SHP77 (cell line): ENCODE results near the gene C3orf62.
A peak's percentile ranks its signal among the peaks of the same experiment; 100 is the strongest.

ENCODE experiments used
- DNase-seq, 2 experiments: peaks; one replicate each; lab custom pipeline; 2025; lab: John Stamatoyannopoulos, UW

Gene C3orf62

DNA sequence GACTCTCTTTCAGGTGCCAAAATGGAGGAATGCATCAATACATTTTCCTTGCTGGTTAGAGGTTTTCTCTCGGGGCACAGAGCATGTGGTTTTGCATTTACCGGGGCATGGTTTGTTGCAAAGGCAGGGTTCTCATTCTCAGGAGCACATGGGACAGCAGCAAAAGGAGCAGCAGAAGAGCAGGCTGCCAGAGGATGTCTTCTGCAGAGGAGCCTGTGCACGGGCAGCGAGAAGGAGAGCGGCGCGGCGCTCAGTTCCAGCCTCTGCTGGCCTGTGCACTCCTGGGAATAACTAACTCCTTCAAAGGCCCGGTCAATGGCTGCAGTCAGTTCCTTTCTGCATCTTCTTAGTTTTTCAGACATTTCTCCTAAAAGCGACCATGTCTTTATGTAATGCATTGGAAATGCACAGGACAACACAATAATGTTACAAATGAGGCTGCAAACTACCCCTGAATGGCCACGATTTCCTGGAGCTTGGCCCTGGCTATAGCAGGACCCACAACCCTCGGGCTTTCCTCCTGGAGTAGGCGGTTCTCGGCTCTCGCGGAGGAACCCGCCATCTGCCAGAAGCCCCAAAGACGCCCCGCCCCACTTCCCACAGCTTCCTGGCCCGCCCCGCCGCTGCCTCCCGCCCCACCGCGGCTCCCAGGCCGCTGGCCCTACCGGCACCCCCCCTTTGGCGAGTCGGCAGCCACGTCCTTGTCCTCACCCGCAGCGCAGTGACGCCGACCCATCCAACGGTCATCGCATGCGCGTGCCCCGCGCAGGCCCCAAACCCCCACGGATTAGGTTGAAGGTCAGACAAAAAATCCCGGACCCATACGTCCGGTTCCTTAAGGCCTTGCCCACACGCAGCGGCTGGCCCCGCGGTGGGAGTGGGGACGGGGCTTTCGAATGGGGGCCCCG lies at the start of gene C3orf62:
Gene C3orf62 (minus strand): TSS at position 758 of the 908 bp plus-strand sequence. CDS start 360 bp downstream, at position 398.
- no peak for DNase-seq

DNA sequence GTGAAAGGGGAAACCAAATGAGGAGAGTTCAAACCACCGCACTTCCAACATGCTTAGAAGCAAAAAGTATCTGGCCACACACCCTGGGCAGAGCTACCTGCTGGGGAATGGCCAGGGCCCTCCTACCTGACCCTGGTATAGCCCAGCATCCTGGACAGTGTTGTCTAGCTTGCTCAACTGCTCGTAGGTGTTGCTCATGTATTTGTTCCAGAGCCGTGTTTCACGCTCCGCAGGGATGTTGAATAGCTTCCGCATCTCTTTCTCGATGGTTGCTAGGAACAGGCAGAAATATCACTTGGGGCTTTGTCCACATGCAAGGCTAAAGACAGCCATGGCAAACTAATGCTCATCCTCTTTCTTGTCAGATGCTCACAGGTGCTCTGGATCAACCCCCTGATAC lies 47.7 kb upstream of the C3orf62 start:
- DNase-seq = no peak

DNA sequence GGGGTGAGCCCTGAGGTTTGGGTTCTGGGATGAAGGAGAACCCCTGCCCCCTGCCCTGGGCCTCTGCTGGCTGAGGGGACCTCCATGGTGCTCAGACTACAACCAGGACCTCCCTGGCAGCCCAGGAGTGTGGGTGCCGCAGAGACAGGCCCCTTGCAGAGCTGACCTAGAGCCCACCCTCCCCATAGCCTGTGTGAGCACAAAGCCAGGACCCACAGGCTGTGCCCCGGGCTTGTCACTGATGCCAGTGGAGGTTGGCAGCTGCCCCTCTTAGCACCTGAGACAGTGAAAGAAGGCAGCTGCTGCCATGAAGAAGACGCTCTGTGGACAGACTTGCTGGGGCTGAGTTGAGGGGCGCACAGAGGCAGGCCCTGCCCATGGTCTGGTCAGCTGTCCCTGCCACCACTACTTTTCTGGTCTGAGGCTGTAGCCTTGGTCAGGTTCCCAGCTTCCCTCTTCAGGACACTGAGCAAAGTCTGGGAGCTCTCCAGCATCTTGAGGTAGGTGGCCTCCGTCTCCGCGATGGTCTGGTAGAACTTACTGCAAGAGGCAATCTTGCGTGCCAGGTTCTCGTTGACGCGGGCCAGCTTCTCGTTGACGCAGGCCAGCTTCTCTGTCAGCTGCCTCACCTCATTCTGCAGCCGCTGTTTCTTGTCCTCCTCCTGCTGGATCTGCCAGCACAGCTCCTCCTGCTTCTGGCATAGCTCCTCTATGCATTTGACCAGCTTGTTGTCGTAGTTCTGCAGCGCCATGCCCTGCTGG lies 39.8 kb upstream of the C3orf62 start:
- DNase-seq = no peak

DNA sequence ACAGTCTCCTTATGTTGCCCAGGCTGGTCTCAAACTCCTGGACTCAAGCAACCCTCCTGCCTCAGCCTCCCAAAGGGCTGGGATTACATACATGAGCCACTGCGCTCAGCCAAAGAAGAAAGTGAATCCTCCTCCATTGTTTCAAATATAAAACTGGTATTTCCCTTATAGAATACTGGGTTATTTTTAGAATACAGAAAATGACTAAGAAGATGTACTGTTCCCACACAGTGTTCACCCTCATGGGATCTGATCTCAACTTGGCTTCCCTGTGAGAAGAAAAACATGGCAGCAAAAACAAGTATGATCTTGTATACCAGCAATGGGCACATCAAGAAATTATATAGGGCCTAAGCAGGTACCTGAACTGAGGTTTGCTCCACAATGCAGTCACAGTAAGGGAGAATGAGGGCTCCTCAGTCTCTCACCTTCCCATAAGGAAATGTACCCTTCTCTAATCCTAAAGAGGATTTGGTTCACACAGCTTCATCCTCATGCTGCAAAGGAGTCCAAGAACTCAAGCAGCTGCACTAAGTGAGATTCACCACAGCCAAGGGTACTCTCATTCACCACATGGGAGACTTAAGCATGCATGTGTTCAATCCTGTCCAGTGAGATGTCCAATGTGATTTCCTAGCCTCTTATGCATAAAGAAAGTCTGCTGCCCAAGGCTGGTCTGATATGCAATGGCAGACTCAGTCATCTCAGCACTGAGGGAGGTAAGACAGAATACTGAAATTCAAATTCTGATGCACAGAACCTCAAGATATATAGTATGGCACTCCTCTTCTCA lies 37.1 kb upstream of the C3orf62 start:
- DNase-seq = no peak

DNA sequence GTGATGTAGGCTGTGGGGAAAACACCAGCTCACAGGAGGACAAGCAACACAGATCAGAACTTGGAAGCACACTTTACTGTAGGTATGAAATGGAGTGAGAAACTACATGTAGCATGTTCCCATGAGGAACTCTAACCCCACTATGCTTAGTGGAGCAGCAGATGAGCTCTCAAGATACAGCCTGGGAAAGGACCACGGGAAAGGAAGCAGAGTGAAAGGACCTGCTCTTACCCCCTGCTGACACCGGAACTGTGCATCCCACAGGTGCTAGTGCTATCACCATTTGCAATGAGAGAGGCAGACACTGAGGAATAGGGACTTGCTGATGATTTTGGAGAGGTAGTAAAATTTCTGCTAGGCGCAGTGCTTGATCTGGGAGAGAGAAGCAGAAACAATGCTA lies 34.3 kb upstream of the C3orf62 start:
- DNase-seq = no peak

DNA sequence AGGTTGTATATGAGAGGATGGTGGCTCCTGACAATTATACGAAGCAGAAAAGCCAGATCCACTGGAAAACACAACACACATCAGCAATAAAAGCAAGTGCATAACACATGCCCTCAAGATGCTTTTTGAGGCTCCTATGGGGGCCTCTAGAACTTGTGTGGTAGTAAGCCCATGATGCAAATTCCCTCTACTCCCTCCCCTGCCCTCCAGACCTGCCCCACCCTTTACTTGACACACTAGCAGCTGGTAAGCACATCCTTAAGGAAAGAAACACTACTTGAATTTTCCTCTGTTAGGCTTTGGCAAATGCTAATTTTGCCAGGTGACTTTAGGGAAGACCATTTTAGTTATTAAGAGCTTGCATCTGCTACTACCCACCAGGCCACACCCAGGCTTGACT lies 33.6 kb upstream of the C3orf62 start:
- DNase-seq = no peak

DNA sequence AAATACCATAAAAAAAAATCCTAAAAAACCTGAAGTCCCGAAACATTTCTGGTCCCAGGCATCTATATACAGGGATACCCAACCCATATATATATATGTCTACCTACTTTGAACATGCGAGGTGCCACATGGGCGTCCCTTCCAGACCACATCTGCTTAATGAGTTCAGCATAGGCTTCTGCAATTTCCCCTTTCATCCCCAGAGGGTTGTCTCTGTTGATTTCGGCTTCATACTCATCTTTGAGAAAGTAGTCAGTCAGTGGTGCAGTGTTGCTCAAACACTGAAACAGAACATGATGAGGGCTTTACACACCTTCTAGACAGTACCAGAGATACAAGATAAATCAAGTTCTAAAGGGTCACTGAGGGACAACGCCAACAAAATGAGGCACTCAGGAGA lies 28.6 kb upstream of the C3orf62 start:
- no peak for DNase-seq

DNA sequence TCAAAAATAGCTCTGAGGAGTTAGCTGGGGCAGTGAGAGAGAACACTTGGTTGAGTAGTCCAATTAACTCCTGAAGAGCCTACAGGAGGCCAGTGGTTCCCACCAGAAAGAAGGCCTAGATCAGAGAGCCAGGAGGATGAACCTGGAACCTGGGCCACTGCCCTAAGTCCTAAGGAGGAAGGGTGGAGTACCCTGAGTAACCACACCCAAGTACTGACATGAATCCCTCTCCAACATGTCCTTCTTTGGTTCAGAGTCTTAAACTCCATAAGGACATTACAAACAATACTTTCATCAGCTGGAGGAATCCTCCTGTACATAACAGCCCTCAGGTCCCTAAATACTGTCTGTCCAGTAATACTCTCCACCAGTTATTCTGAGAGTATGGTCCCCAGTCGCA lies 25.6 kb upstream of the C3orf62 start:
- no peak for DNase-seq

DNA sequence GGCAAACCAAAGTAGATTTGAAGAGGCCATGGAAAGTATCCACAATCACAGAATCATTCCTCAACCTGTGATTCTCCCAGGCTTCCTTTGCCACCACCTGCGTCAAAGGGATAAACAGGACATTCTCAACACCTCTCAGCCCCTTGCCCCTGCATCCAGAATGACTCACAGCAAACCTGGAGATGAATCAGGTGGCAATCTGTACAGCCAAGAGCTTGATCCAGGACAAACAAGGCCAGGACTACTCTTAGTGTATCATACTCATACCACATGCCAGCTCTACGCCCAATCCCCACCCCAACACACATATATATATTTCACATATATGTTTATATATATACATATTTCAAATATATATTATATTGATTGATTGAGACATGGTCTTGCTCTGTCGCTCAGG lies 23.6 kb upstream of the C3orf62 start:
- no peak for DNase-seq

DNA sequence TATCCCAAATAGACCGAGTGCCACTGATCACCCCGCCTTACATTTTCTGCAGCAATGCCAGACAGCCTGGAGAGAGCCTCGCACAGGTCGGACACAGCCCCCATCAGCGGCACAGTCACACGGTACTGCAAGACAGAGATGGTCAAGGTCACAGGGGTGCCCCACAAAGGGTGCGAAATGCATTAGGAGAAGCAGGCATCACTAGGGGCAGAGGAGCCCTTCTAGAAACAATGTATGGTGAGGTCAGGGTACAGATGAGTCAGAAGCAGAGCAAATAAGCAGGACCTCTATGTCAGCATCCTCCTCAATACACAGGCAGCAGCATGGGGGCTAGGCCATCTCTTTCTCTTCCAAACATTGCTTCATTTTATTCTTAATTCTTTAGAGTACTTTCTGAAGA lies 21.5 kb upstream of the C3orf62 start:
- DNase-seq = no peak

DNA sequence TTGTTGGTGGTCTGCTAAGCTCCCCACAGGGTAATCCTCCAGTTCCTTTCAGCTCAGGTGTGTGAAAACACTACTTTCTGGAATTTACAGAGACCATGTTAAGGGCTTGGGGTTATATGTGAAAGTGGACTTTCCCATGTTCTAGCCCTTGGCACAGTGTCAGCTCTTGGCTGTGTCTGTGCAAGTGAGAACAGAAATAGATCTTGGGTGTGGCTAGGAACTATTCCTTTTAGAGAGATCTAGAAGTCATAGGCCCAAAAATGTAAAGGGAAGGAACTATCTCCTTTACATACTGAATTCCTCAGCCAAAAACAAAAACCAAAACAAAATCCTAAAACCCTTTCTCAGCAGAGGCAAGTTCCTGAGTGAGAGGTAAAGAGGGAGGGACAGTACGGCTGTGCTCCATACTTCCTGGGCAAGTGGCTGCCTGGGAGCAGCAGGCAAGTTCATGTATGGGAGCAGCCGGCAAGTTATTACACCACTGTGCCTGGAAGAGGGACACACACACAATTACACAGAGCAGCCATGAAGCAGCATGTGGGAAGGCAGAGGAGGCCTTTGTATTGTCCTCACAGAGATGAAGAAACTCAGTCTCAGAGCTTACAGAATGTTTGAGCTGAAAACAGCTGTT lies 19.9 kb upstream of the C3orf62 start:
- DNase-seq = no peak

DNA sequence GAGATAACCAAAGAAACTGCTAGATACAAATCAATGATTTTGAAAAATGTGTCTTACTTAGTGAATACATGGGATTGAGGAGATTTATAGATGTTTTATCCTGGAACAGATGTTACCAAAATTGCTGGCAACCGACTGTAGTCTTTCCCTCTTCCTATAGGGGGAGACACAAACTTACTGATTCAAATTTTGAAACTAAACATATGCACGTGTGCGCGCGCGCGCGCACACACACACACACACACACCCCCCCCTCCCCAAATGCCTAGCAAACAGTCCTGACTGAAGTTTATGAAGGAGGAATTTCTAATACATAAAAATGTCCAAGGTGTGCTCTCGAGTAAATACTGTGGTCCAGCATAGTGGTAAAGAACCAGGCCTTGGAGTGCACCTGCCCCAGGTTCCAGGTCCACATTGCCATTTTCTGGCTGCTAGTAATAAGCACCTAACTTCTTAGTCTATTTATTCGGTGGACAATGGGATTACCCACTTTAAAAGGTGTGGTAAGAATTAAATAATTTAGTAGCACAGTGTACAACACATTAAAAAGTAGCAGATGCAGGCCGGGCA lies 18.5 kb upstream of the C3orf62 start:
- DNase-seq = peak; percentile 11 to 28

DNA sequence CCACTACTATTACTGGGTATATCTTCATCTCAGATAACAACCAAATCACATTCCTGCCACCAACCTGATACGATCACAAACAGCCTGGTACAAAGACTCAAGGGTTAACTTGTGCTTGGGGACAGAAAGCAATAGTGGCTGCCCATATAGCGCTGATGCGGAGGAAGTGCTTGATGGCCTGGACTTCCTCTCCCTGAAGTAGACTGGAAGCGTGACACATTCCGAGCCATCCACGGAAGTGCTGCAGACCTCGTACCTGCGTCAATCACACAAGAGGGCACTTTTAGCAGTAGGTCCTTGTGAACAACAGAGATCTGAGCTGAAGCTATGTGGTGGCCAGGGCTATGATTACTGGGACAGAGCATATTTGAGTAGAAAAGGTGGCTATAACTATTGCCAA lies 17.3 kb upstream of the C3orf62 start:
- no peak for DNase-seq

DNA sequence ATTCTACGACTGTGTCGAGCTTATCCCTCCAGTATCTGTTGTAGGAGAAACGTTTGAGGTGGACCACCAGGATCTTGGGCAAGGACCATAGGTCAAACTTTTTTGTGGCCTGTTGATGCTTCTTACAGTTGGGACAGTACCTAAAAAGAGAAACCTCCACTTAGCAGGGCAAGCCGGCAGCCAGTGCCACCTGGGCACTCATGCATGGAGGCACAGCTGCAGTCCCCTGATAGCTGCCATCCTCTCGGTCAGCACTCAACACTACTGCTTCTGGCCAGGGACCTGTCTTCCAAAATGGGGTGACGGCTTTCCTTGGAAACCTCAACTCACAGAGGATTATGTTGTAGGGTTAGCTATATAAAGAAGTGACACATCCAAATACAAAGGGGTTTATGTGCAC lies 7.0 kb upstream of the C3orf62 start:
- DNase-seq = no peak

DNA sequence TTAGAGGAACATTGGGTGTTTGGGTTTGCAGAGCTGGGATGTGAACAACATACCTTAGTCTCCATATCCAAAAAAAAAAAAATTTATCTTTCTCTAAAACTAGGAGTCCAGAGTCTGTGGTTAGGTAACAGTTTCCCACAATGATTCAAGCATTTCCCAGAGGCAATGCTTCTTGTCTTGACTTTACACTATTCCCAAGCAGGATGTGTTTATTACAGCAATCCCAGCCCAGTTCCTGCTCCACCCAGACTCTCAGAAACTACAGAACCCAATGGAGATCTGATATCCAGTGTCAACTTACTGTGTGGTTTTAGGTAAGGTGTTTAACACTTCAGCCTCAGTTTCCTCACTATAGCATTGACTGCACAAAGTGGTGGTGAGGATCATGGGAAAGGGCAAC lies 2.3 kb upstream of the C3orf62 start:
- DNase-seq = no peak

DNA sequence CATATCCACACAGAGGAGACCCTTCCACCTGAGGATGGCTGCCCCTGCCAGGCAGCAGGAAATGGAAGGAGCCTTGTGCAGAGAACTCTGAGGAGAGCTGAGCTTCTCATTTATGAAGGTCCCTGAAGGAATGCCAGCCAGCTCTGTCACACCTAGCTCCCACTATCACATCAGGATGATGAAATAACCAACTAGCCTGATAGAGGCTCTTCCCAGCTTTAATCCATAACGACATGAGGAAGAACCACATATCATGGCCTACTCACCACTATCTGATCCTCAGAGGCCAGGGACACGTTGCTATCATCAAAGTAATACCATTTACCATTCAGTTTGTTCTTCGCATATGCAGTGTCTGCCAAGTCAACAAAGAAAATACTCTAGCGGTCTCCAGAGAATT lies 1.5 kb upstream of the C3orf62 start:
- no peak for DNase-seq

DNA sequence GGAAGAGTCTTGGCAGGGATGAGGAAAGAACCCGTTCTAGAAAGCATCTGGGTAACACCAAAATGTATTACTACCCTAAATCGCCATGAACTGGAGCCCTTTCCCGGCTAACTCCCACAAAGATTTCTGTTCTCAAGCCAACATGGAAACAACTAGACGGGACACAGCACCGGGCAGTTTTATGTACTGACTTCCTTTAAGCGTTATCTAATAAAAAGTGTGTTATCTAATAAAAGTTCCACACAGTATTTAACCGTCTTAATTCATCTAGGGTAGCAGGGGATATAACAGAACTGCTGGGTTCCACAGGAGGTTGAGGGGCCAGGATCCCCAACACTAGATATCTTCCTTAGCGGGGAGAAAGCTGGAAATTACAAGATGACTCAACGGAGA lies 347 bp upstream of the C3orf62 start:
- no peak for DNase-seq

DNA sequence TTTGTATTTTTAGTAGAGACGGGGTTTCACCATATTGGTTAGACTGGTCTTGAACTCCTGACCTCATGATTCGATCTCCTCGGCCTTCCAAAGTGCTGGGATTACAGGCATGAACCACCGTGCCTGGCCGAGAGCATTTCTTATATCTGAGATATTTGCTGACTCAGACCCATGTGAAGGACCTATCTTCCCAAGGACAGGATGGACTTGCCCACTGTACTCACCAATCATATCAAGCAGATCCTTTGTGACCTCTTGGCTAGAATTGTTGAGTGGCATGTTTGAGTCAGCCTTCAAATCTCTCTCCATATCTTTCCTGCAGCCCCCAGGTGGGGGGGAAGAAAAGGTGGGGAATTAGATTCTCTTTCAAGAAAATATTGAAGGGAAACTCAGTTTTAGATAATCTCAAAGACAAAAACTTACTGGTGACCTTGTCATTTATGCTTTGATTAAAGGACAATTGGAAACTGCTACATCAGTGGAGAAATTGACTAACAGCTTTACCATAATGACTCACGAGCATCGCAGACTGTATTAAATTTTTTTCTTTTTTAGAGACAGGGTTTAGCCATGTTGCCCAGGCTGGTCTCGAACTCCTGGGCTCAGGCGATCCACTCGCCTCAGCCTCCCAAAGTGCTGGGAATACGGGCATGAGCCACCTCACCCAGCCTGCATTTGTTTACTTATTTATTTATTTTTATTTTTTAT lies 3.1 kb downstream of the C3orf62 start:
- DNase-seq = no peak

DNA sequence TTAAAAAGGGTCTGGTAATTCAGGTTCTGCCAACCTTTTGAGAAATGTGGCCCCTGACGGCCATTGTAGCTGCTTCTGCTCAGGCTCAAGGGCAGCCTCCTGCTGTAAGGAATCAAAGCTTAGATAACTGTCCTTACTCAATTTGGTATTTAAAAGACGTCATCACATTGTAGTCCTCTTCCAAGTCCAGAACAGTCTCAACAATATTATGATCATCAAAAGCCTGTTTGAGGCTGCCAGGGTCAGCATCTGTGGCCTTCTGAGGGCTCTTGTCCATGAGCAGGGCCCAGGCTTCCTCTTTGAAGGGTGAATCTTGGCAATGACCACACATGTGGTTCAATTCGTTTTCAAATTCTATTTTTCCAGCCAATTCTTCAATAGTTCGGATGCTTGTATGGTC lies 6.0 kb downstream of the C3orf62 start:
- DNase-seq = no peak

DNA sequence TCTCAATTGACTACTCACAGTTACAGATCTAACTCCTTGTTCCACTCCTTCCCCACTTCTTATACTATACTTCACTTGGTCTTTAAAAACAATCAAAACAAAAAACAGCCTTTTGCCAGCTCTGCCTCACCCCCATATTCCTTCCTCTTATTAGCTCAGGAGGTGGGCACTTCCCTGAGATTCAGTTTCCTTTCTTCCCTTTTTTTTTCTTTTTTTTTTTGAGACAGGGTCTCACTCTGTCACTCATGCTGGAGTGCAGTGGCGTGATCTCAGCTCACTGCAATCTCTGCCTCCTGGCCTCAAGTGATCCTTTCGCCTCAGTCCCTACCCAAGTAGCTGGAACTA lies 6.9 kb downstream of the C3orf62 start:
- no peak for DNase-seq
